Natural killer cell (primary cell): ENCODE data around the gene NFKBIZ. TPM values are rescaled to one million over a fixed set of nuclear protein-coding genes. Genes with fewer than 3 reads are reported as not detected.
A peak's percentile ranks its signal among the peaks of the same experiment; 100 is the strongest.

Experiments
- ATAC-seq, 3 donors: fragments of 150-1000 bp in 2 of 3; fragments of 200-7000 bp in 1 of 3; cut with Tn5 transposase; 1 replicate in 1 of 3; 2 replicates in 2 of 3; pipeline ENCODE4 v1.10.0; 2021; ENCODE audit warnings: mild to moderate bottlenecking in 2 of 3, moderate library complexity in 2 of 3
- DNase-seq, 2 donors: peaks; one replicate each; pipeline versions ENCODE4 v3.0.0 to v3.0.0-alpha.2; 2013 to 2021; ENCODE audit warnings: mixed read lengths in 1 of 2
- H3K27ac ChIP-seq: one replicate; pipeline ENCODE4 v1.5.1; 2013; ENCODE audit warnings: mild to moderate bottlenecking, low read length
- H3K27me3 ChIP-seq: one replicate; pipeline ENCODE4 v1.6.1; 2013; ENCODE audit warnings: low read length; ENCODE audit not compliant: control insufficient read depth, insufficient read depth
- H3K36me3 ChIP-seq: one replicate; pipeline ENCODE4 v1.6.1; 2013; ENCODE audit warnings: low read length; ENCODE audit not compliant: control insufficient read depth, insufficient read depth
- H3K4me1 ChIP-seq: one replicate; pipeline ENCODE4 v1.6.1; 2013; ENCODE audit warnings: low read length; ENCODE audit not compliant: control insufficient read depth, insufficient read depth
- H3K4me3 ChIP-seq: one replicate; pipeline ENCODE4 v1.5.1; 2013; ENCODE audit warnings: low read length
- H3K9me3 ChIP-seq: one replicate; pipeline ENCODE4 v1.6.1; 2013; ENCODE audit warnings: low read length; ENCODE audit not compliant: control insufficient read depth, insufficient read depth
- H3K27ac Mint-ChIP-seq, 2 donors: one replicate each; pipeline ENCODE4 v1.8.0; 2022; ENCODE audit warnings: mild to moderate bottlenecking in 2 of 2, mixed read lengths in 2 of 2, moderate library complexity in 1 of 2
- H3K27me3 Mint-ChIP-seq, 2 donors: one replicate each; pipeline ENCODE4 v1.8.0; 2022; ENCODE audit warnings: low read depth in 2 of 2, mixed read lengths in 2 of 2
- H3K36me3 Mint-ChIP-seq: one replicate; pipeline ENCODE4 v1.8.0; 2022; ENCODE audit warnings: mixed read lengths
- H3K4me1 Mint-ChIP-seq, 2 donors: one replicate each; pipeline ENCODE4 v1.8.0; 2022; ENCODE audit warnings: mixed read lengths in 2 of 2
- H3K4me3 Mint-ChIP-seq: one replicate; pipeline ENCODE4 v1.8.0; 2022; ENCODE audit warnings: mild to moderate bottlenecking, moderate library complexity, mixed read lengths
- H3K9me3 Mint-ChIP-seq, 2 donors: one replicate each; pipeline ENCODE4 v1.8.0; 2022; ENCODE audit warnings: mixed read lengths in 2 of 2
- WGBS: methylation state at CpG from one replicate; pipeline ENCODE4 v1.1.7; 2013; ENCODE audit warnings: missing lambda C conversion rate; ENCODE audit not compliant: insufficient coverage; 5-methylcytosine and 5-hydroxymethylcytosine counted together
- intact Hi-C: fragments of 100-400 bp; cut with micrococcal nuclease; formaldehyde crosslinking; loops from one replicate; pipeline ENCODE4 v1.14.2; 2022
- total RNA-seq, 4 donors: library from RNA; stranded (reverse); fragments of 120-200 nt in 1 of 4; gene quantifications; one replicate each; pipeline versions ENCODE4 v1.2.3 to v1.2.4, GENCODE V29; 2013 to 2022
- TF ChIP-seq, protein P1 (sequence below): fragments of 200-600 bp; IDR thresholded peaks from one replicate; pipeline ENCODE4 v1.8.0; 2022; ENCODE audit warnings: antibody characterized with exemption

NFKBIZ gene
- total RNA-seq, 3 donors from 2014 or later (not counting 1 experiment from before 2014, with no cell fraction given), result 510 to 811 (median 774) TPM

DNA sequence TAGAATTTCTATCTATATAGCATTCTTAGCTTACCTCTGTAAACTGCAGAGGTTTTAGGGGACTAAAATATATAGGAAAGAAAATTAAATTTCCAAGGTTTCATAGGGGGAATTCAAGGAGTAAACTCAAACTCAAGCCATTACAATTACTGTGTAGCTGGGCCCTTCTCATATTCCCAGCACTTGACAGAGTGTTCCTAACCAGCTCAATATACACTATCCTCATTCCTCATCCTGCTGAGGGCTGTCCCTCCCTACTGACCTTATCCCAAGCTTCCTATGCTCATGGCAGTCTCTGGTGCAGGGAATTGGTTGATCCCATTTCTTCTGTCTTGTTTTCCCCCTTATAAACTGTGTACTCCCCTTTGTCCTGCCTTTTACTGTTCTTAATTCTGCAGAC is 36.4 kb upstream of the NFKBIZ start:
- H3K36me3 Mint-ChIP-seq, result no peaks in the 10 kb centered on the region
- no peaks in the 10 kb centered on the region for H3K27me3 Mint-ChIP-seq
- H3K27ac Mint-ChIP-seq, result no peak overlapping the region
- no peak overlapping the region for H3K27ac ChIP-seq
- no peak for DNase-seq
- H3K27me3 ChIP-seq, result no peaks in the 10 kb centered on the region
- peaks cover 8% of the 10 kb centered on the region for H3K36me3 ChIP-seq
- H3K4me1 Mint-ChIP-seq, result peaks cover 13 to 16% of the 10 kb centered on the region in 2 donors
- H3K4me1 ChIP-seq, result peaks cover 2% of the 10 kb centered on the region
- TF ChIP-seq, protein P1, sequence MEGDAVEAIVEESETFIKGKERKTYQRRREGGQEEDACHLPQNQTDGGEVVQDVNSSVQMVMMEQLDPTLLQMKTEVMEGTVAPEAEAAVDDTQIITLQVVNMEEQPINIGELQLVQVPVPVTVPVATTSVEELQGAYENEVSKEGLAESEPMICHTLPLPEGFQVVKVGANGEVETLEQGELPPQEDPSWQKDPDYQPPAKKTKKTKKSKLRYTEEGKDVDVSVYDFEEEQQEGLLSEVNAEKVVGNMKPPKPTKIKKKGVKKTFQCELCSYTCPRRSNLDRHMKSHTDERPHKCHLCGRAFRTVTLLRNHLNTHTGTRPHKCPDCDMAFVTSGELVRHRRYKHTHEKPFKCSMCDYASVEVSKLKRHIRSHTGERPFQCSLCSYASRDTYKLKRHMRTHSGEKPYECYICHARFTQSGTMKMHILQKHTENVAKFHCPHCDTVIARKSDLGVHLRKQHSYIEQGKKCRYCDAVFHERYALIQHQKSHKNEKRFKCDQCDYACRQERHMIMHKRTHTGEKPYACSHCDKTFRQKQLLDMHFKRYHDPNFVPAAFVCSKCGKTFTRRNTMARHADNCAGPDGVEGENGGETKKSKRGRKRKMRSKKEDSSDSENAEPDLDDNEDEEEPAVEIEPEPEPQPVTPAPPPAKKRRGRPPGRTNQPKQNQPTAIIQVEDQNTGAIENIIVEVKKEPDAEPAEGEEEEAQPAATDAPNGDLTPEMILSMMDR, result no peak
- intact Hi-C loops, result loop anchor here (5.0 kb wide), 1 partner anchor 39 kb away; no protein-coding TSS in a partner anchor
- no peaks in the 10 kb centered on the region for H3K9me3 Mint-ChIP-seq
- ATAC-seq, result no peak
- no peaks in the 10 kb centered on the region for H3K9me3 ChIP-seq
- no peak overlapping the region for H3K4me3 Mint-ChIP-seq
- H3K4me3 ChIP-seq, result no peak overlapping the region

DNA sequence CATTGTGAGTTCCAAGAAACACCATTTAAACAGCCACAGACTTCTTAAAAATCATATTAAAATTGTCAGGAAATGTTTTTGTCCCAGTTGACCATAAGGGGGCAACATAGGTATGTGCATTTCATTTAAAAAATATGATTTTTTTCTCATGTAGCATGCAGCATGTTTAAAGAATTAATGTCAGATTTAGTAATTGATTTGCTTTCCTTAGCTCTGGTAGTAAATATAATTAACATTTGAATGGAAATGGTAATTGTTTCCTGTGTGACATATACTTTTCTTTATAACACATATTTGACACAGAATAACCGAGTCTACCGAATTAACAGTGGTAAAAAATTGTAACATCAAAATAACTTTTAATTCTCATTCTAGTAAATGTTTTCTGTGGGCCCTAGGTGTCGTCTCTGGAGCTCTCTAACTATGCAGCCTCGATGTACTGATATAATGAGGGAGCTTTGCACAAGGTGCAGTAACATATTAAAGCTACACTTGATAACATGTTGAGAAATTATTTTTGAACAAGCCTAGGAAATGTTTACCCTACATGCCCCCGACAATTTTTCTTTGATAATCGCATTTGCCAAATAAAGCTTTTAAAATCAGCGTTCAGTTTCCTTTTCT is 35.4 kb upstream of the NFKBIZ start:
- 76% methylated on average over 5 of the region's 7 CpGs for WGBS

DNA sequence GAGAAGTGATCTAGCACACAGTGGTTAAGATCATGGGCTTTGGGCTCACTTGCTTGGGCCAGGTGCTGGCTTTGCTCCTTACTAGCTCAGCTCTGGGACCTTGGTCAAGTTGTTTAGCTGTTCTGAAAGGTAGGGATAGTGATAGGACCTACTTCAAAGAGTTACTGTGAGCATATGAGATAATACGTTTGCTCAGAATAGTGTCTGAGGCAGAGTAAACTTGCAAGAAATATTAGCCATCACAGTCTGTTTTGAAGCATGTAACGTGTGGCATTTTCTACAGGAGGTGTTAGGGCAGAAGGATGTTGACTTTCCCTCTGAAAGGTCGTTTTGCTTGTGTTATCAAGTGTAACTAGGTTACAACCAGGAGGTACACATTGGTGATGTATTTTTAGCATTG is 34.5 kb upstream of the NFKBIZ start:
- Mint-ChIP-seq H3K27me3 (no peaks in the 10 kb centered on the region), H3K9me3 (no peaks in the 10 kb centered on the region), H3K36me3 (no peaks in the 10 kb centered on the region), H3K4me1 (peaks cover 5 to 9% of the 10 kb centered on the region in 2 donors), H3K27ac (peak overlapping the region; percentile 56 to 76), H3K4me3 (no peak overlapping the region)
- peaks cover 6% of the 10 kb centered on the region for H3K36me3 ChIP-seq
- peak in 1 of 2 donors; percentile 32 for DNase-seq
- H3K9me3 ChIP-seq, result no peaks in the 10 kb centered on the region
- no peak overlapping the region for H3K27ac ChIP-seq
- intact Hi-C loops, result loop anchor here (2.0 to 5.0 kb wide), 2 partner anchors 14 to 37 kb away; no protein-coding TSS in a partner anchor
- H3K4me1 ChIP-seq, result peaks cover 2% of the 10 kb centered on the region
- no peaks in the 10 kb centered on the region for H3K27me3 ChIP-seq
- peak; percentile 68 to 88 (median 84) for ATAC-seq
- no peak overlapping the region for H3K4me3 ChIP-seq
- 28% methylated on average over 3 of the region's 3 CpGs for WGBS
- TF ChIP-seq, protein P1, result no peak

More for the DNA sequence above, 35.4 kb upstream of the NFKBIZ start:
- intact Hi-C loops, result loop anchor here (2.0 to 5.0 kb wide), 2 partner anchors 15 to 38 kb away; no protein-coding TSS in a partner anchor
- Mint-ChIP-seq H3K4me1 (peaks cover 11 to 14% of the 10 kb centered on the region in 2 donors), H3K36me3 (no peaks in the 10 kb centered on the region), H3K27me3 (no peaks in the 10 kb centered on the region), H3K4me3 (no peak overlapping the region), H3K27ac (peak overlapping the region in 1 of 2 donors; percentile 76), H3K9me3 (no peaks in the 10 kb centered on the region)
- ATAC-seq (peak in 2 of 3 donors; percentile 25 to 33), DNase-seq (peak in 1 of 2 donors; percentile 62)
- Histone ChIP-seq H3K27me3 (no peaks in the 10 kb centered on the region), H3K9me3 (no peaks in the 10 kb centered on the region), H3K4me1 (peaks cover 2% of the 10 kb centered on the region), H3K36me3 (peaks cover 6% of the 10 kb centered on the region), H3K4me3 (no peak overlapping the region), H3K27ac (no peak overlapping the region)
- TF ChIP-seq, protein P1, result peak; percentile 68
